GM12865 (cell line): ENCODE data around the gene TFPI2.
A peak's percentile ranks its signal among the peaks of the same experiment; 100 is the strongest.

Experiments
- DNase-seq: peaks from one replicate; pipeline ENCODE4 v3.0.0; 2010; ENCODE audit warnings: low read depth
- H3K4me3 ChIP-seq: 2 replicates; pipeline ENCODE4 v1.5.1; 2011; ENCODE audit warnings: mild to moderate bottlenecking, low read depth, low read length, control low read depth
- TF ChIP-seq, protein P1 (sequence below): IDR thresholded peaks from 2 replicates; pipeline ENCODE4 v1.5.1; 2011; ENCODE audit warnings: low read length, control low read depth, low read depth, inconsistent platforms; ENCODE audit not compliant: insufficient read depth; ENCODE audit errors: missing control alignments

TFPI2 gene

DNA sequence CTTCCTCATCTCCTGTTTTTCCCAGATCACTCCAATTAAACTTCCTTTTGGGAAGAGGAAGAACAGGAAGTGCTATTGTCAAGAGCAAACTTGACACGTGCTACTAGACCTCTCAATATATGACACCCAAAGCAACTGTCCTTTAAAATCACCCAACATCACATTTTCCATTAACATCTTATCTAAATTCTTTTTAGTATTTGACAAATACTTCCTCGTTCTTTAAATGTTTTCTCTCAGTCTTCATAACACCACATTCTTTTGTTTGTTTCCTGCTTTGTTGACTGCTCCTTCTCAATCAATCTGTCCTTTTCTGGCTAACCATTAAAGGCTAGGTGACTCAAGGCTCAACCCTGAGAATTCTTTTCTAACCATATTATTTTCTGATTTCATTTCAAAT is 7.1 kb upstream of the TFPI2 start:
- DNase-seq: no peak
- TF ChIP-seq, protein P1, sequence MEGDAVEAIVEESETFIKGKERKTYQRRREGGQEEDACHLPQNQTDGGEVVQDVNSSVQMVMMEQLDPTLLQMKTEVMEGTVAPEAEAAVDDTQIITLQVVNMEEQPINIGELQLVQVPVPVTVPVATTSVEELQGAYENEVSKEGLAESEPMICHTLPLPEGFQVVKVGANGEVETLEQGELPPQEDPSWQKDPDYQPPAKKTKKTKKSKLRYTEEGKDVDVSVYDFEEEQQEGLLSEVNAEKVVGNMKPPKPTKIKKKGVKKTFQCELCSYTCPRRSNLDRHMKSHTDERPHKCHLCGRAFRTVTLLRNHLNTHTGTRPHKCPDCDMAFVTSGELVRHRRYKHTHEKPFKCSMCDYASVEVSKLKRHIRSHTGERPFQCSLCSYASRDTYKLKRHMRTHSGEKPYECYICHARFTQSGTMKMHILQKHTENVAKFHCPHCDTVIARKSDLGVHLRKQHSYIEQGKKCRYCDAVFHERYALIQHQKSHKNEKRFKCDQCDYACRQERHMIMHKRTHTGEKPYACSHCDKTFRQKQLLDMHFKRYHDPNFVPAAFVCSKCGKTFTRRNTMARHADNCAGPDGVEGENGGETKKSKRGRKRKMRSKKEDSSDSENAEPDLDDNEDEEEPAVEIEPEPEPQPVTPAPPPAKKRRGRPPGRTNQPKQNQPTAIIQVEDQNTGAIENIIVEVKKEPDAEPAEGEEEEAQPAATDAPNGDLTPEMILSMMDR: no peak

DNA sequence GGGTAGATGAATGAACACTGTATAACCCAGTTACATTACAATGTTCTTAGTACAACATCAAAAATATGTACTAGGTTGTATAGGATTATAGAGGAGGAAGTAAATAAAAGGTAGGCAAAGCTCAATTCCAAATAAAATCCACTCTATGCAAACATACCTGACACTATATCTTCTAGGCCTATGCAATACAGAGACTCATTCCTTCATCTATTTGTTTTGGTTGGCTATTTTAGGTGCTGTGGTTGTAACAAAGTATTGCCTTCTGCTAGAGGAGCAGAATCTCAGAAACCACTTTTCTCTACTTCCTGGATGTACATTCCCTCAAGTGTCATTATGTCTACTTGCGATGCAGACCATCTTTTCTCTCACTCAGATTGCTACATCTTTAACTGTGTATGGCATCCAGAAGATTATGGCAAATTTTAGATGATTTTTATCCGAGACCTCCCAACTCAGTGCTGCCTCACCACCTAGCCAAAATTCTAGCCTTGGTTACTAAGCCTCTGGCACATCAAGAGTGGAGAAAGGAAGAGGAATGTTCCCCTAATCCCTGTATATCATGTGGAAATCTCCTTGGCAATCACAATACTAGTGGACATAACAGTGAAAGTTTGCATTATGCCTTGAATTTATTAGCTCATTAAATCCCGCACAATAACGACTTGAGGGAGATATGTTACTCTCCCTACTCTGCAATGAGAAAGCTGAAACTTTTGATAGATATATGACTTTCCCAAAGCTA is 5.5 kb upstream of the TFPI2 start:
- no peak for DNase-seq
- TF ChIP-seq, protein P1: no peak
- H3K4me3 ChIP-seq: no peak overlapping the region

More for the DNA sequence above, 7.1 kb upstream of the TFPI2 start:
- no peak overlapping the region for H3K4me3 ChIP-seq

DNA sequence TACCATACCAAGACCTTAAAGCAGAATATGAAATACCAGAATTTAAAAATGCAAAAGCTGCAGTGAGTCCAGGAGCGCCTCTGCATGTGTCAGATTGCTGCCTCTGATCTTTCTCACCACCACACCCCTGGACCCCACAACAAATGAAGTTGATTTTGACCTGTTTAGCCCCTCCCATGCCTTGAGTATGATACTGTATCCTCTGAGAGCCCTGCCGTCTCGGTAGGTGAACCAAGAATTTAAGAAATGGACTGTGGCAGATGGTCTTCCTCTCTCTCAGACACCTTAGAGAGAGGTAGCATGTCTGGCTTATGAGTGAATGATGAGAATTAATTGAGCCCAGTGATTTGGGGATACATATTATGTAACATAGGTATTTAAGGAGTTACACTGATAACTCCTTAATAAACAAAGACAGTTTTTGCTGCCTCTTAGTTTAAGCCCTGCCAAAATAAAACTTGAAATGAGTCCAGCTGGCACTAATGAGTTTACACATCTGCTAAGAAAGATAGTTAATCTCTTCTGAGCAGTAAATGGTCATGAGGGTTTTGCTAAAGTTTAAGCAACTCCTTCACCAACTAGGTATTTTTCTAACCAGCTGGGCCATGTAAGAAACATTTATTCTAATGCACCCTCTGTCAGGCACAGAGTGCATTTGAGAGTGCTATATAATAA is 4.5 kb upstream of the TFPI2 start:
- DNase-seq: no peak
- H3K4me3 ChIP-seq: no peak overlapping the region
- TF ChIP-seq, protein P1: no peak

DNA sequence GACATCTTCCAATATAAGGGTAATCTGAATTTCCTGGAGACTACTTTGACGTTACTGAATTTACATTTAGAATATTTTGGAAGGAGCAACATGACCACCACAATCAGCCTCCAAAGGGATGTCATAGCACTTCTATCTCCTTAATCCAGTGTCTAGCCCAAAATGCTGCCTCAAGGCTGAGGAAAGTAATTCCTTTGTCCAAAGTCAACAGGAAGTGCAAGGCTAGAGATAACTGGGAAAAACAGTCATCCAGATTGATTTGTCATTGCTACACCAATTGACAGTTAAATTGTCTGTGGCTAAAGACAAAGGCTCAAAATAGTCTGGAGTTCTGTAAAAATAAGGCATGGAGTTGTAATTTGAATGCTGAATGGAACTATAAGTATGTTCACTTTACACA is 3.9 kb upstream of the TFPI2 start:
- no peak for DNase-seq
- no peak overlapping the region for H3K4me3 ChIP-seq
- TF ChIP-seq, protein P1: no peak

DNA sequence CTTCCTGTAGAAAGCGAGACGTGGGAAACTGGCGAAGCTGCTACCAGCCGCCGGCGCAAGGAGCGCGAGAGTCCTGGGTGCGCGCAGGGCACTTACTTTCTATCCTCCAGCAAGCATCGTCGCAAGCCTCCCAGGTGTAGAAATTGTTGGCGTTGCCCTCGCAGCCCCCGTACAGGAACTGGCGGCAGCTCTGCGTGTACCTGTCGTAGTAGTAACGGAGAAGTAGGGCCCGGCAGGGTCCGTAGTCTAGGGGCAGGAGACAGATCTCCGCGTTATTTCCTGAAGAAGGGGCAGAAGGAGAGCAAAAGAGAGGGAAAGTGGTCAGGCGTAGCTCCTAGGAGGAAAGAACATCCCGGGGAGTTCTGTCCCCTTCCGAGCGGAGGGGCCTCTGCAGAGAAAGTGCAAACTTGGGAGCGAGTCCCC is 501 bp downstream of the TFPI2 start:
- TF ChIP-seq, protein P1: no peak
- H3K4me3 ChIP-seq: peak overlapping the region; percentile 51
- DNase-seq: peak; percentile 65

DNA sequence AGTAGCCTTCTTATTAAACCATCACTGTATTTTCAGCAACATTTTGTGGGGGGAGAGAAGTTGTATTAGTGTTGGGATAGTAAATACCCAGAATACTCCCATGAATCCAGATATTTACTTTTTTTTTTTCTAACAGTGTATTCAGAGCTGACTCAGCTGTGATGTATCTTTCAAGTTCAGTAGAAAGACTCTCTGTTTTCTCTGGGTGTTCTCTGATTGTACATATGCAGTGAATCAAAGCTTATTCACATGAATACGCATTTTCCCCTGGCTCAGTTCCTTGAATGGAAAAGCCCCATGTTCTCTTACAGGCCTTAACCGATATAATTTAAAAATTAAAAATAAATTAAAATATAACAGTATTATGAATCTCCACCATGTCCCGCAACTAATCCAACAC is 1.3 kb downstream of the TFPI2 start:
- no peak for DNase-seq
- H3K4me3 ChIP-seq: no peak overlapping the region
- TF ChIP-seq, protein P1: no peak

DNA sequence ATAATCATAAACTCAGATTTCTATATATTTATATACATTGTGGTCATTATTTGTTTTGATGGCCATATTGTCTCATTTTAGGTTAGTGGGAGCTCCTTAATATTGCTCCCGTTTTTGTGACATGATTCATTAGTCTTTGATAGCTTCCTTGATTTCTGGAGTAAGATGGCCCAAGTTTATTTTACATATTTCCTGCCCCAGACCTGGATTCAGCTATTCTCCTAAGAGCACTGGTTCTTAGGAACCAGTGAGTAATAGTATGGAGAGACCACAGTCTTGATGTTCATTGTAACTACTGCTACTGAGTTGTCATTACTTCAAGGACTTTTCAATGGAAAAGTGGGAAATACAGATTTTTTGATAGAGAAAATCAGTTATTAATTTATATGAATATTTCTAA is 6.0 kb downstream of the TFPI2 start:
- DNase-seq: no peak
- no peak overlapping the region for H3K4me3 ChIP-seq
- TF ChIP-seq, protein P1: no peak
